OCI-M1 (cell line): ENCODE data around the gene RYR1.
"Not testable (repeated sequence)": the region's sequence is repeated elsewhere in the genome, so short reads cannot be mapped to it uniquely, and the experiment has no call there.

Experiments used
- DNase-seq: peaks from one replicate; lab custom pipeline; 2025; lab: John Stamatoyannopoulos, UW

Gene RYR1

GRCh38 chr19:38400361-38400760 lies 33.1 kb upstream of the RYR1 start:
- no peak for DNase-seq

GRCh38 chr19:38401148-38401547 lies 32.3 kb upstream of the RYR1 start:
- no peak for DNase-seq

GRCh38 chr19:38402623-38402966 lies 30.9 kb upstream of the RYR1 start:
- no peak for DNase-seq

- peak; percentile 99 for DNase-seq
Observed at GRCh38 chr19:38402967-38403674, 30.4 kb upstream of the RYR1 start, which contains the start of gene FAM98C. FAM98C (plus strand) TSS chr19:38403093; CDS start chr19:38403154, 61 bp downstream.

GRCh38 chr19:38404858-38405257 lies 28.6 kb upstream of the RYR1 start:
- DNase-seq, result no peak

- no peak for DNase-seq
Observed at GRCh38 chr19:38405276-38405675, 28.2 kb upstream of the RYR1 start.

- DNase-seq, result no peak
Observed at GRCh38 chr19:38409631-38410133, 23.8 kb upstream of the RYR1 start.

GRCh38 chr19:38410407-38410806 lies 23.1 kb upstream of the RYR1 start:
- not testable (repeated sequence) for DNase-seq

GRCh38 chr19:38411041-38411712 lies 22.3 kb upstream of the RYR1 start:
- DNase-seq, result no peak

GRCh38 chr19:38411898-38412297 lies 21.6 kb upstream of the RYR1 start:
- DNase-seq, result not testable (repeated sequence)

GRCh38 chr19:38412491-38412890 lies 21.0 kb upstream of the RYR1 start:
- no peak for DNase-seq

GRCh38 chr19:38412961-38413360 lies 20.5 kb upstream of the RYR1 start:
- DNase-seq, result peak; percentile 86

- DNase-seq, result no peak
Observed at GRCh38 chr19:38413416-38413815, 20.1 kb upstream of the RYR1 start.

- DNase-seq, result no peak
Observed at GRCh38 chr19:38417146-38417543, 16.3 kb upstream of the RYR1 start.

- DNase-seq, result peak; percentile 93
Observed at GRCh38 chr19:38417544-38418506, 15.7 kb upstream of the RYR1 start.

GRCh38 chr19:38420935-38421334 lies 12.6 kb upstream of the RYR1 start:
- no peak for DNase-seq

GRCh38 chr19:38421856-38422255 lies 11.6 kb upstream of the RYR1 start:
- no peak for DNase-seq

- no peak for DNase-seq
Observed at GRCh38 chr19:38422438-38422837, 11.1 kb upstream of the RYR1 start.

- DNase-seq, result no peak
Observed at GRCh38 chr19:38424272-38424671, 9.2 kb upstream of the RYR1 start.

- DNase-seq, result no peak
Observed at GRCh38 chr19:38425222-38425809, 8.2 kb upstream of the RYR1 start.

GRCh38 chr19:38425810-38426466 lies 7.6 kb upstream of the RYR1 start, which contains the start of gene RASGRP4:
RASGRP4 (minus strand) TSS chr19:38426219; CDS start chr19:38426091, 128 bp downstream.
- DNase-seq, result peak; percentile 90
